GM23248 (cell line): ENCODE results near the gene KLHL36. TPM values are rescaled to one million over a fixed set of nuclear protein-coding genes. Genes with fewer than 3 reads are reported as not detected.

Experiments
- DNase-seq: peaks from one replicate; pipeline ENCODE4 v3.0.0-alpha.2; 2015
- H2AFZ ChIP-seq: fragments of 200-600 bp; sonication (generic); 2 replicates; pipeline ENCODE4 v1.6.1; 2016; ENCODE audit warnings: antibody characterized with exemption
- H3F3A ChIP-seq: fragments of 200-600 bp; sonication (generic); 2 replicates; pipeline ENCODE4 v1.6.1; 2016; ENCODE audit warnings: mild to moderate bottlenecking, antibody characterized with exemption, mixed run types; ENCODE audit not compliant: insufficient read depth
- H3K27ac ChIP-seq: fragments of 200-600 bp; sonication (generic); 2 replicates; pipeline ENCODE4 v1.5.1; 2016; ENCODE audit warnings: mild to moderate bottlenecking
- H3K27me3 ChIP-seq: fragments of 200-600 bp; sonication (generic); replicated peaks from 2 replicates; pipeline ENCODE4 v1.6.1; 2016; ENCODE audit warnings: mild to moderate bottlenecking; ENCODE audit not compliant: insufficient read depth
- H3K36me3 ChIP-seq: fragments of 200-600 bp; sonication (generic); 2 replicates; pipeline ENCODE4 v1.6.1; 2016; ENCODE audit warnings: low read depth, mild to moderate bottlenecking
- H3K4me1 ChIP-seq: fragments of 200-600 bp; sonication (generic); 2 replicates; pipeline ENCODE4 v1.6.1; 2016; ENCODE audit warnings: mild to moderate bottlenecking; ENCODE audit not compliant: insufficient read depth
- H3K4me2 ChIP-seq: fragments of 200-600 bp; sonication (generic); one replicate; pipeline ENCODE4 v1.6.1; 2016; ENCODE audit warnings: mild to moderate bottlenecking; ENCODE audit not compliant: unreplicated experiment
- H3K4me3 ChIP-seq: fragments of 200-600 bp; sonication (generic); 2 replicates; pipeline ENCODE4 v1.5.1; 2016; ENCODE audit warnings: mild to moderate bottlenecking
- H3K79me2 ChIP-seq: fragments of 200-600 bp; sonication (generic); 2 replicates; pipeline ENCODE4 v1.6.1; 2016; ENCODE audit warnings: mild to moderate bottlenecking; ENCODE audit not compliant: insufficient read depth
- H3K9ac ChIP-seq: fragments of 200-600 bp; sonication (generic); 2 replicates; pipeline ENCODE4 v1.6.1; 2016; ENCODE audit warnings: mild to moderate bottlenecking
- H3K9me2 ChIP-seq: fragments of 200-600 bp; sonication (generic); 2 replicates; pipeline ENCODE4 v1.6.1; 2016; ENCODE audit warnings: mixed run types, mild to moderate bottlenecking, moderate library complexity; ENCODE audit not compliant: insufficient read depth
- H3K9me3 ChIP-seq: fragments of 200-600 bp; sonication (generic); one replicate; pipeline ENCODE4 v1.6.1; 2017; ENCODE audit warnings: low read depth
- H4K20me1 ChIP-seq: fragments of 200-600 bp; sonication (generic); 2 replicates; pipeline ENCODE4 v1.6.0; 2016; ENCODE audit not compliant: insufficient read depth
- EZH2 ChIP-seq: fragments of 200-600 bp; sonication (generic); IDR thresholded peaks from 2 replicates; pipeline ENCODE4 v1.6.1; 2018; ENCODE audit warnings: antibody characterized with exemption, mild to moderate bottlenecking; ENCODE audit not compliant: insufficient read depth, poor library complexity, severe bottlenecking
- EZH2phosphoT487 ChIP-seq: fragments of 200-600 bp; sonication (generic); IDR thresholded peaks from 2 replicates; pipeline ENCODE4 v1.6.1; 2018; ENCODE audit warnings: antibody characterized with exemption, moderate library complexity, mild to moderate bottlenecking, low read depth; ENCODE audit not compliant: insufficient read depth
- WGBS, 2 experiments: methylation state at CpG; one replicate each; pipeline ENCODE4 v1.1.6; 2015 to 2017; ENCODE audit warnings: low lambda C conversion rate in 2 of 2, low coverage in 1 of 2; ENCODE audit errors: missing lambda C conversion rate in 2 of 2; 5-methylcytosine and 5-hydroxymethylcytosine counted together
- in situ Hi-C: fragments of 300-500 bp; cut with MboI; formaldehyde crosslinking; loops from 2 replicates; pipeline ENCODE4 v1.15.0; 2020
- polyA plus RNA-seq: library from polyadenylated mRNA; unstranded; fragments of >200 nt; fragmentation: Nextera tagmentation; extraction: Ambion mirVana; gene quantifications from 2 replicates; pipeline ENCODE4 v1.2.1, GENCODE V29; 2016
- total RNA-seq: library from RNA; depleted of rRNA; stranded (reverse); fragments of >200 nt; shearing (Covaris generic); gene quantifications from 2 replicates; pipeline ENCODE4 v1.2.3, GENCODE V29; 2014; rRNA removed

The KLHL36 gene
- total and polyA plus RNA-seq, 2 experiments from 2014 or later = 18.1 to 83.9 TPM

DNA sequence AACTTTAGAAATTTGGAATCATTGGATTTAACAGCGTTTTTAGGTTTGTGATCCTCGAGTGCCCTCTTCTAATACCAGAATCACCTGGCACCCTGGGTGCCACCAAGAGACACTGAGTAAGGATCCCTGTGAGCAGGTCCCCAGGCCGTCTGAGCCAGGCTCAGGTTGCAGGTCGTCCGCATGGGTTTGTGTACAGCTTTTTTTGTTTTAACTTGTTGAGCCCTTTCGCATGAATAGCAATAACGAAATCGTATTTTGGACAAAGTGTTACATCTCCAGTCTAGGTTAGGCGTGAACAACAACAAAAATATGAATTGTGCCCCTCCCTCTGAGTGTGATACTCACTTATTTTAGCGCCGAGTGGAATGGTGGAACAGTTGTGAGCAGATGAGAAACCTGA, 62.4 kb downstream of the KLHL36 start:
- no peak overlapping the region for H3K9ac ChIP-seq
- H3K4me1 ChIP-seq = no peaks in the 10 kb centered on the region
- H3K79me2 ChIP-seq = peaks cover 100% of the 10 kb centered on the region
- in situ Hi-C loops = no loop called here
- H3K4me3 ChIP-seq = no peak overlapping the region
- TF ChIP-seq EZH2phosphoT487 (no peak), EZH2 (no peak)
- H3K9me3 ChIP-seq = no peaks in the 10 kb centered on the region
- H3F3A ChIP-seq = peaks cover 6% of the 10 kb centered on the region; the same call in 1 of the 2 replicates
- H4K20me1 ChIP-seq = peaks cover 37% of the 10 kb centered on the region; the same call in 1 of the 2 replicates
- DNase-seq = no peak
- H2AFZ ChIP-seq = no peak overlapping the region
- H3K4me2 ChIP-seq = no peak overlapping the region
- no peaks in the 10 kb centered on the region for H3K27me3 ChIP-seq
- WGBS, 2 experiments = 83 to 86% methylated on average over 11 of the region's 11 CpGs
- H3K9me2 ChIP-seq = no peaks in the 10 kb centered on the region
- H3K36me3 ChIP-seq = no peaks in the 10 kb centered on the region
- no peak overlapping the region for H3K27ac ChIP-seq

Other genes starting within 250 kb of the KLHL36 start
- gene MEAK7, start 143.9 kb upstream of the KLHL36 start, total RNA-seq = 45.6 and 57.5 TPM in 2 replicates
- gene MEAK7, start 143.9 kb upstream of the KLHL36 start, polyA plus RNA-seq = 62.0 and 62.7 TPM in 2 replicates
- 144 and 145 TPM in 2 replicates for gene COTL1, start 30.4 kb upstream of the KLHL36 start, total RNA-seq
- gene COTL1, start 30.4 kb upstream of the KLHL36 start, polyA plus RNA-seq = 370 and 399 TPM in 2 replicates
- 48.3 and 51.3 TPM in 2 replicates for gene USP10, start 51.5 kb downstream of the KLHL36 start, total RNA-seq
- 72.4 and 74.0 TPM in 2 replicates for gene USP10, start 51.5 kb downstream of the KLHL36 start, polyA plus RNA-seq
- 36.2 and 36.3 TPM in 2 replicates for gene CRISPLD2, start 171.5 kb downstream of the KLHL36 start, total RNA-seq
- gene CRISPLD2, start 171.5 kb downstream of the KLHL36 start, polyA plus RNA-seq = 21.5 and 22.6 TPM in 2 replicates